Measurements from ENCODE around the gene ARMC5.
A peak's percentile ranks its signal among the peaks of the same experiment; 100 is the strongest.
"Not testable (repeated sequence)": the region's sequence is repeated elsewhere in the genome, so short reads cannot be mapped to it uniquely, and the experiment has no call there.

Gene ARMC5

DNA sequence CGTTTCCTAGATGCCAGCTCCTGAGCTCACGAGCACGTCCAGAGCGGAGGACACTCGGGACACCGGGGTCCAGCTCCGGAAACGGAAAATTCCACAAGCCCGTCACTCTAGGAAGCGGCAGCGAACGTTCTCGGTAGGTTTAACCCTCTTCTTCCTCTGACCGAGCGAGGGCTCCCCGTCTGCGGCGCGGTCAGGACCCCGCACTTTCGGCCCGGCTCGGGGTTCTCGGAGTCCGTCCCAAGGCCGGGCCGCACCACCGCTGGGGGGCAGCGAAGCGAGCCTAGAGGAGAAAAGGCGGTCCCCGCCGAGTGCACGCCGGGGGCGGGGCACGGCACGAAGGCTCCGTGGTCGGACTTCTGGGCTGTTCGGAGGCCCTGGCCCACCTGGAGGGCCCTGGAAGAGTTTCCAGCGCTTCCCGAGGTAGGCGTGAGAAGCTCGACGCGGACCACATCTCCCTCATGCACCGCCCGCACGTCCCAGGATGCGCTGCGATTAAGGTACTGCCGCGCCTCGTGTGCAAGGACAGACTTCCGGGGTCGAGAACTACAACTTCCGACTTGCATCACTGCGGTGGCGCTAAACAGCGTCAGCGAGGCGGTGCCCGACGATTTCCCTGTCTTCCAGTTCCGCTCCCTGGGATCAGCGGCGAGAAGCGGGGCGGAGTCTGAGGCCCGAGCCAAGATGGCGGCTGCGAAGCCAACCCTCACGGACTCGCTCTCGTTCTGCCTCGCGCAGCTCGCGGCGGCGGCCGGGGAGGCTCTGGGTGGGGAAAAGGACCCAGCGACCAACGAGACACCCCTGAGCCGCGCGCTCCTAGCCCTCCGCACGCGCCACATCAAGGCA, at the start of gene ARMC5:
Gene ARMC5 (plus strand): TSS at position 658 of the 843 bp plus-strand sequence. CDS start 24 bp downstream, at position 682.
- peak; percentile 95 for DNase-seq

DNA sequence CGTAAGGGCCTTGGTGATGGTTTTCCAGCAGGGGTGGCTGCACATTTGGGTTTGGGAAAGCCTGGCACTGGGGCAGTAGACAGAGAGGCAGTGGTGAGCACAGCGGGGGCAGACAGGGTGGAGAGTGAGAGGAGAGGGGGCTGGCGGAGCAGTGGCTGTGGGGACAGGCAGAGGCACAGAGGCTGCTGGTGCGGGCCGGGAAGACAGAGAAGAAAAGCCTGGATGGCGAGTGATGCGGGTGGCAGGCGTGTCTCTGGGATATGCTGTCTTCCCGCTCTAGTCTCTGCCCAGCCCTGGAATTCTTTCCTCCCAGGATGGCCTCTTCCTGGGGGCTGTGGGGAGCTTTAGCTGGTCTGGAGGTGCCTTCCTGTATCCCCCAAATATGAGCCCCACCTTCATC, 49.2 kb upstream of the ARMC5 start:
- no peak for DNase-seq

- DNase-seq: no peak
These were observed 48.1 kb upstream of the ARMC5 start for GRCh38 chr16:31411024-31411844.

DNA sequence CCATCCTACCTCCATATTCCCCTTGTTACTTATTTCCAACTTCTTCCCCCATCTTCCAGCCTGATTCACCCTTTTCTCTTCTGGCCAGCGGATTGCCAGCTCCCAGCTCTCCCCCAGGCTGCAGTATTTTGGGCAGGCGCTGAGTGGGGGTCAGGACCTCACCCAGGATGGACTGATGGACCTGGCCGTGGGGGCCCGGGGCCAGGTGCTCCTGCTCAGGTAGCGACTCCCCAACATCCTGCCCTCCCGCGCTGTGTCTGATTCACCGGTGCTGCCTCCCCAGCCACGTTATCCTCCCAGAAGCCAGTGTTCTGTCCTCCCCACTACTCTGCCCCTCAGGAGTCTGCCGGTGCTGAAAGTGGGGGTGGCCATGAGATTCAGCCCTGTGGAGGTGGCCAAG, 46.6 kb upstream of the ARMC5 start:
- DNase-seq: no peak

DNA sequence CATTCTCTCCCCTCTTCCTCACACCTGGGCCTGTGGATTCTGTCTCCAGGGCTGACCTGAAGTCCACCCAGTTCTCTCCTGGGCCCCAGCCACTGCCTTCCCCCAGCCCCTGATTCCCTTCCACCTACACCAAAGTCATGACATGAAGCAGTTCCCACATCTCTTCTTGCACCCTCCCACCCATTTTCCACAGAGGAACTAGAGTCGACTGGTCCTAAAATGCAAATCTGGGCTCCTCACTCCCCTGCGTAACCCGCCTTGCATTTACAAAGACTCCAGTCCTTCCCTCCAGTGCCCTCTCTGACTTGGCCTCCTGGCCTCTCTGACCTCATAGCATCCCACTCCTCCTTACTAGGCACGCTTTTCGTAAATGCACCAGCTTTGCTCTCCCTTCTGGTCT, 45.9 kb upstream of the ARMC5 start:
- no peak for DNase-seq

- no peak for DNase-seq
These were observed 45.4 kb upstream of the ARMC5 start for GRCh38 chr16:31413943-31414342.

GRCh38 chr16:31414706-31415105, 44.6 kb upstream of the ARMC5 start:
- no peak for DNase-seq

- no peak for DNase-seq
These were observed 42.9 kb upstream of the ARMC5 start for GRCh38 chr16:31416371-31416770.

- not testable (repeated sequence) for DNase-seq
These were observed 42.3 kb upstream of the ARMC5 start for GRCh38 chr16:31417036-31417435.

GRCh38 chr16:31417916-31418315, 41.4 kb upstream of the ARMC5 start:
- no peak for DNase-seq

GRCh38 chr16:31420037-31420436, 39.3 kb upstream of the ARMC5 start:
- DNase-seq: no peak

GRCh38 chr16:31421587-31421986, 37.7 kb upstream of the ARMC5 start:
- no peak for DNase-seq

- no peak for DNase-seq
These were observed 36.1 kb upstream of the ARMC5 start for GRCh38 chr16:31423241-31423640.

GRCh38 chr16:31423801-31424200, 35.5 kb upstream of the ARMC5 start:
- no peak for DNase-seq

DNA sequence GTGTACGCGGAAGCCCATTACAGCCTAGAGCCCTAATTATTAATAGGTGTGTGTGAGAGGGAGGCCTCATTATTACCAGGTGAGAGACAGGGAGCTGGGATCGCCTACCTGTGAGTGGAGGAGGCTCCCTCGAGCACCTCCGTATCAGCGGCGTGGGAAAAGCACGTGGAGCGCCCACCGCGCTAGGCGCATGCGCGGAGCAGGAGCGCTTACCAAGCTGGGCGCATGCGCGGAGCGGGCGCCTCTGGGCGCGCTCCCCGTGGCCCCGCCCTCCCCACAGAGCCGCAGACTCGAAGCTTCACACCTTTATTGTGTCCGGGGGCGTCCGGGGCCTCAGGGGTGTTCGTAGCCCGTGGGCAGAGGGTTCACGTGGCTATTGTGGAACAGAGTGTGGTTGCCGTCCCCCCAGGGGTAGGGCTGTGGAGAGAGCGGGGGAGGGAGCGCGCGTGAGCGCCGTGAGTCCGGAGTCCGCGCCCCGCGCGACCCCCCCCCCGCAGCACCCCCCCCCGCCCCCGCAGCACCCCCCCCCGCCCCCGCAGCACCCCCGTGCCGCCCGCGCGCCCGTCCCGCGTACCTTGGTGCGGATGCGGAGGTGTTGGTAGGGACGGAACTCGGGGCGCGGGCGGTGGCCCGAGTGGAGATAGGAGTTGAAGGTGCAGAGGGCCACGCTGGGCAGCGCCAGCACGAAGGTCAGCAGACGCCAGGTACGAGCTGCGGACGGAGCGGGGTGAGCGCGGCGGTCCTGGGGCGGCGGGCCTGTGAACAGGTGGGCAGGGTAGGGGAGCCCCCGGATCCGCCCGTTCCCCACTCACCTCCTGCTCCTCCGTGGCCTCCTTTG, 31.6 kb upstream of the ARMC5 start:
- no peak for DNase-seq

DNA sequence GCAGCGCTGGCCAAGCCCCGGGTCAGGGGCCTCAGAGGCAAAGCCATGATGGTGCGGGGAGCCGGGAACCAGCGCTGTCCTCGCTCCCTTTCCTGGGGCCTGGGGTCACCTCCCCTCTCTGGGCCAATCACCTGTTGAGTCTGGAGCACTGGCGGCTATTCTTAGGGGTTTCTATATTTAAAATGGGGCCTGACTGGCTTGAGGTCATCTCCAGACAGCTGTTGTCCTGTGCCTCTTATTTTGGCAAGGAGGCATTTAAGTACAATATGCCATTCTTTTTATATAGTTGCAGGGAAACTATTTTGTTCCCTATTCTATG, 31.1 kb upstream of the ARMC5 start, which contains the start of gene COX6A2:
Gene COX6A2 (minus strand): TSS at position 82 of the 319 bp plus-strand sequence. CDS start 35 bp downstream, at position 47.
- DNase-seq: no peak

GRCh38 chr16:31428638-31429247, 30.6 kb upstream of the ARMC5 start:
- DNase-seq: no peak

DNA sequence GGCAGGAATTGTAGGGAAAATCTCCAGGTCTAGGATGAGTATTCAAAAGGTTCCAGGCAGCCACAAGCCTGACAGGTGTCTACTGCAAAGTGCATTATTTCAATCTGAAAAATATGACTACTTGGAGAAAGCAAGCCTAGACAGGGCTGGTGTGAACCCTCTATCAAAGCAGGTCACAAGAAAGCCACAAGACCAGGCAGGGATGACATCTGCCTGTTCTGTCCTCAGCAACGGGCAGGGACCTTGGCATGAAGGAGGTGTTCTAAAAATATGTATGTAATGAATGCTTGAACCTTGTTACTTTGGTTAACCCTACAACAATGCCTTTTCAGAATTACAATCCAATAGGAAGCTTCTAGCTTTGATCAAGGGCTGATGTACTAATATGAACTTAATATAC, 30.0 kb upstream of the ARMC5 start:
- DNase-seq: no peak

DNA sequence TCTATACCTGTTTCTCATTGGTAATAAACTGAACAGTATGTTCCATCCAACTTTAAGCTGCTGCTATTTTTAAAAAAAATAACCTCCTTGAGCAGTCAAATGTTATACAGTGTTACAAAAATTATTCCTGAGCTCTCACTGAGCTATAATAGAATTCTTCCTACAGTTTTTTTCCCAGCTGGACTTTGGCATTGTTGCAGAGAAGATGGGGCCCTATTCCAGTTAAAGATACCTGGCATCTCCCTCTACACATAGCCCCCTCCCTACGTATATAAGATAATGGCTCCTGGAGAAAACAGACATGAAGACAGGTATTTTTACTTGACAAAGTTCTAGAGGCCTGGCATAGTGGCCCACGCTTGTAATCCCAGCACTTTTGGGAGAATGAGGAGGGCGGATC, 29.5 kb upstream of the ARMC5 start:
- no peak for DNase-seq

DNA sequence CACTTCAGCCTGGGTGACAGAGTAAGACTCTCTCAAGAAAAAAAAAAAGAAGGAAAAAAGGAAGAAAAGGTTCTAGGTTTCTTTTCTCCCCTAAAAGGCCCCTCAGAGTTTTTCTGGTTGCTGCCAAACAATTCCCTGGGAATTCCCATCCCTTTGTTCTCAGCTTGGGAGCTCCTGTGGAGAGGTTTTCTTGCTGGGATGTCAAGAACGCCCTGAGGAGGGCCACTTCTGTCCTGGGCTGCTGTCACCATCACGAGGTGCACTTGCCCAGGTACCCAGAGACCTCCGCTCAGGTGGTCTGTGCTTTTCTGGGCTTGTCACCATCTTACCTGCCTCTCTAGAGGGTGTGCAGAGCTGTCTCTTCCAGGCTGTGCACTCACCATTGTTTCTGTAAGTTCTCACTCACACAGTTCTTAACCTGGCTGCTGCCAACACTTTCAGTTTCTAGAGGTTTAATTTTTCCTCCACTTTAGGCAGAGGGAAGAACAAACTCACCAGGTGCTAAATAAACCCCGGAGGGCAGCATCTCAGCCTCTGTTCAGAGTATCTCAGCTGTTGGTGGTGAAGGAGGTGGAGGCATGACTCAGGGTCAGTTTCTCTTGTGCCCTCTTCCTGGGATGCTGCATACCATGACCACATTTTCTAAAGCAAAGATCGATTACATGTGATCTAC, 28.8 kb upstream of the ARMC5 start:
- no peak for DNase-seq

- no peak for DNase-seq
These were observed 23.7 kb upstream of the ARMC5 start for GRCh38 chr16:31435341-31436220.
